Transverse colon (tissue), 4 donors: Measurements from ENCODE around the gene WDR83. TPM values are rescaled to one million over a fixed set of nuclear protein-coding genes. Genes with fewer than 3 reads are reported as not detected.
"Not testable (repeated sequence)": the region's sequence is repeated elsewhere in the genome, so short reads cannot be mapped to it uniquely, and the experiment has no call there.

Source experiments
- DNase-seq: peaks from one replicate; pipeline ENCODE4 v3.0.0-alpha.2; 2019
- H3K27ac ChIP-seq, 4 donors: fragments of 200-600 bp; sonication (generic); 2 replicates each; pipeline ENCODE4 v1.5.1; 2016 to 2018; ENCODE audit warnings: inconsistent platforms in 4 of 4
- H3K27me3 ChIP-seq: fragments of 200-600 bp; sonication (generic); 2 replicates; pipeline ENCODE4 v1.5.1; 2017; ENCODE audit warnings: inconsistent platforms
- H3K36me3 ChIP-seq, 4 donors: fragments of 200-600 bp; sonication (generic); 2 replicates each; pipeline ENCODE4 v1.5.1; 2017 to 2019; ENCODE audit warnings: inconsistent platforms in 4 of 4
- H3K4me1 ChIP-seq, 4 donors: fragments of 200-600 bp; sonication (generic); 2 replicates each; pipeline ENCODE4 v1.5.1; 2017 to 2020; ENCODE audit warnings: inconsistent platforms in 4 of 4
- H3K4me3 ChIP-seq, 4 donors: fragments of 200-600 bp; sonication (generic); 1 replicate in 1 of 4; 2 replicates in 3 of 4; pipeline versions ENCODE4 v1.5.1 to v1.6.1; 2017 to 2019; ENCODE audit warnings: inconsistent platforms in 4 of 4
- H3K9me3 ChIP-seq, 2 donors: fragments of 200-600 bp; sonication (generic); 2 replicates each; pipeline ENCODE4 v1.5.1; 2017 to 2019; ENCODE audit warnings: inconsistent platforms in 2 of 2
- CTCF ChIP-seq, 5 experiments: fragments of 200-600 bp in 3 of 5; fragments of 450-650 bp in 2 of 5; sonication (generic) in 3 of 5; IDR thresholded peaks; 1 replicate in 2 of 5; 2 replicates in 3 of 5; pipeline ENCODE4 v1.5.1; 2016 to 2017; ENCODE audit warnings: antibody characterized with exemption in 5 of 5, inconsistent platforms in 3 of 5, mild to moderate bottlenecking in 2 of 5, moderate library complexity in 1 of 5
- EP300 ChIP-seq: sonication (generic); formaldehyde crosslinking; IDR thresholded peaks from one replicate; pipeline ENCODE4 v1.6.1; 2017; ENCODE audit warnings: antibody characterized with exemption, low read depth
- POLR2A ChIP-seq: fragments of 450-650 bp; IDR thresholded peaks from one replicate; pipeline ENCODE4 v1.6.1; 2016; ENCODE audit warnings: antibody characterized with exemption, mild to moderate bottlenecking, moderate library complexity
- POLR2AphosphoS5 ChIP-seq, 3 donors: sonication (generic); formaldehyde crosslinking; IDR thresholded peaks; one replicate each; pipeline ENCODE4 v1.6.1; 2016; ENCODE audit warnings: antibody characterized with exemption in 3 of 3
- WGBS, 2 donors: methylation state at CpG; one replicate each; pipeline ENCODE4 v1.1.5; 2018; ENCODE audit warnings: low coverage in 1 of 2; 5-methylcytosine and 5-hydroxymethylcytosine counted together
- in situ Hi-C, 4 donors: fragments of 200-750 bp; cut with MboI; loops; one replicate each; pipeline versions ENCODE4 v1.15.0 to v1.15.1; 2017; ENCODE audit warnings: low sequenced_read_pairs in 3 of 4, low pct_ligation_motif_present in 1 of 4, low pct_unique_long_range_greater_than_20kb in 1 of 4
- intact Hi-C: fragments of 100-400 bp; cut with DNase I; formaldehyde crosslinking; loops from one replicate; pipeline ENCODE4 v1.15.1; 2023; ENCODE audit warnings: low total_unique reads
- total RNA-seq, 4 donors: library from RNA; depleted of rRNA; stranded (reverse); fragments of >200 nt; gene quantifications; one replicate each; pipeline ENCODE4 v1.1.0, GENCODE V29; 2016

The WDR83 gene
- total RNA-seq, 4 donors from 2014 or later, result 7.6 to 36.3 (median 9.4) TPM; not detected in 1

GRCh38 chr19:12705654-12706331, 39.2 kb downstream of the WDR83 start:
- in situ Hi-C loops, result no loop called here
- H3K27ac ChIP-seq, result no peak overlapping the region
- H3K27me3 ChIP-seq, result no peaks in the 10 kb centered on the region
- 95% methylated on average over 27 of the region's 29 CpGs; no CpG with 5 or more reads in 1 of the 2 donors for WGBS, 2 donors
- no peak for TF ChIP-seq EP300
- no peak for TF ChIP-seq CTCF (IDR thresholded peaks at IDR 0.05)
- no peak for TF ChIP-seq POLR2AphosphoS5 (IDR thresholded peaks at IDR 0.05)
- TF ChIP-seq POLR2A, result no peak
- no peak overlapping the region for H3K4me3 ChIP-seq
- intact Hi-C loops, result no loop called here
- peaks cover 0 to 90% (median 35%) of the 10 kb centered on the region in 4 donors for H3K36me3 ChIP-seq
- DNase-seq, result no peak
- no peaks in the 10 kb centered on the region for H3K4me1 ChIP-seq
- H3K9me3 ChIP-seq, result no peaks in the 10 kb centered on the region

- no peak overlapping the region for H3K27ac ChIP-seq
- intact Hi-C loops (no loop called here), in situ Hi-C loops (no loop called here)
- no peaks in the 10 kb centered on the region for H3K27me3 ChIP-seq
- peaks cover 0 to 89% (median 36%) of the 10 kb centered on the region in 4 donors for H3K36me3 ChIP-seq
- DNase-seq, result no peak
- H3K4me3 ChIP-seq, result no peak overlapping the region
- WGBS, 2 donors, result 93 to 100% methylated on average over 1 to 13 of the region's 13 CpGs
- no peaks in the 10 kb centered on the region for H3K4me1 ChIP-seq
- no peak for TF ChIP-seq EP300
- no peak for TF ChIP-seq POLR2AphosphoS5 (IDR thresholded peaks at IDR 0.05)
- no peak for TF ChIP-seq POLR2A
- TF ChIP-seq CTCF (IDR thresholded peaks at IDR 0.05), result no peak
- no peaks in the 10 kb centered on the region for H3K9me3 ChIP-seq
Observed at GRCh38 chr19:12706332-12706718, 39.7 kb downstream of the WDR83 start.

GRCh38 chr19:12708641-12709040, 42.0 kb downstream of the WDR83 start:
- WGBS, 2 donors, result 90 to 95% methylated on average over 2 to 8 of the region's 8 CpGs
- in situ Hi-C loops (no loop called here), intact Hi-C loops (no loop called here)
- no peaks in the 10 kb centered on the region for H3K27me3 ChIP-seq
- no peak overlapping the region for H3K27ac ChIP-seq
- TF ChIP-seq POLR2AphosphoS5 (IDR thresholded peaks at IDR 0.05), result no peak
- no peak for TF ChIP-seq EP300
- no peak for TF ChIP-seq POLR2A
- H3K36me3 ChIP-seq, result peaks cover 0 to 69% (median 30%) of the 10 kb centered on the region in 4 donors
- H3K4me3 ChIP-seq, result no peak overlapping the region
- H3K4me1 ChIP-seq, result no peaks in the 10 kb centered on the region
- H3K9me3 ChIP-seq, result no peaks in the 10 kb centered on the region
- no peak for DNase-seq

GRCh38 chr19:12711187-12711586, 44.6 kb downstream of the WDR83 start:
- TF ChIP-seq POLR2AphosphoS5 (IDR thresholded peaks at IDR 0.05) (no peak), POLR2A (no peak), EP300 (no peak), CTCF (IDR thresholded peaks at IDR 0.05) (no peak)
- H3K36me3 ChIP-seq, result peaks cover 0 to 67% (median 32%) of the 10 kb centered on the region in 4 donors
- no peak overlapping the region for H3K27ac ChIP-seq
- no peak overlapping the region for H3K4me3 ChIP-seq
- no peak for DNase-seq
- H3K27me3 ChIP-seq, result no peaks in the 10 kb centered on the region
- 87% methylated on average over 11 of the region's 17 CpGs; no CpG with 5 or more reads in 1 of the 2 donors for whole genome bisulfite sequencing, 2 donors
- H3K4me1 ChIP-seq, result no peaks in the 10 kb centered on the region
- no peaks in the 10 kb centered on the region for H3K9me3 ChIP-seq
- intact Hi-C loops, result no loop called here
- in situ Hi-C loops, result no loop called here

GRCh38 chr19:12712077-12712476, 45.5 kb downstream of the WDR83 start:
- 64 to 89% methylated on average over 3 to 11 of the region's 14 CpGs for WGBS, 2 donors
- H3K27me3 ChIP-seq, H3K9me3 ChIP-seq, H3K4me3 ChIP-seq, in situ Hi-C loops, intact Hi-C loops, H3K27ac ChIP-seq, H3K4me1 ChIP-seq: not testable (repeated sequence)
- DNase-seq, result peak; percentile 46
- TF ChIP-seq CTCF (IDR thresholded peaks at IDR 0.05), result peak in 4 of 5 experiments; percentile 37 to 49 (median 44)
- H3K36me3 ChIP-seq, result peaks cover 0 to 58% (median 31%) of the 10 kb centered on the region in 4 donors

- H3K4me1 ChIP-seq, H3K27me3 ChIP-seq, H3K4me3 ChIP-seq, DNase-seq, in situ Hi-C loops, H3K9me3 ChIP-seq, H3K27ac ChIP-seq, intact Hi-C loops: not testable (repeated sequence)
- WGBS, 2 donors, result 89 to 93% methylated on average over 6 to 9 of the region's 9 CpGs
- peaks cover 0 to 58% (median 27%) of the 10 kb centered on the region in 4 donors for H3K36me3 ChIP-seq
Observed at GRCh38 chr19:12713304-12713703, 46.7 kb downstream of the WDR83 start.
